ENCODE results near the gene GALNT18. TPM values are rescaled to one million over a fixed set of nuclear protein-coding genes. Genes with fewer than 3 reads are reported as not detected.

GALNT18 gene
- total RNA-seq, 2 donors from 2014 or later: 29.4 to 105 TPM

GRCh38 chr11:11322101-11322500, 299.7 kb downstream of the GALNT18 start:
- Histone ChIP-seq H3K4me3 (no peak overlapping the region), H3K36me3 (peaks cover 0 to 2% of the 10 kb centered on the region in 2 donors), H3K9me3 (no peaks in the 10 kb centered on the region), H3K4me1 (replicated peaks) (no peaks in the 10 kb centered on the region), H3K27me3 (replicated peaks; ENCODE audit: insufficient read depth) (no peaks in the 10 kb centered on the region), H3K27ac (no peak overlapping the region)
- intact Hi-C loops (cut with DNase I): no loop called here
- no peak for TF ChIP-seq POLR2A (IDR thresholded peaks at IDR 0.05)
- no peak for TF ChIP-seq CTCF (IDR thresholded peaks at IDR 0.05)
- TF ChIP-seq POLR2AphosphoS5 (IDR thresholded peaks at IDR 0.05): no peak
- DNase-seq (ENCODE audit: low spot score): no peak

- TF ChIP-seq CTCF (IDR thresholded peaks at IDR 0.05) (no peak), POLR2AphosphoS5 (IDR thresholded peaks at IDR 0.05) (no peak), POLR2A (IDR thresholded peaks at IDR 0.05) (no peak)
- Histone ChIP-seq H3K4me1 (replicated peaks) (no peaks in the 10 kb centered on the region), H3K4me3 (no peak overlapping the region), H3K9me3 (no peaks in the 10 kb centered on the region), H3K27ac (no peak overlapping the region), H3K27me3 (replicated peaks; ENCODE audit: insufficient read depth) (no peaks in the 10 kb centered on the region), H3K36me3 (peaks cover 0 to 2% of the 10 kb centered on the region in 2 donors)
- 84% methylated on average over 2 of the region's 2 CpGs for WGBS
- no peak for DNase-seq (ENCODE audit: low spot score)
- intact Hi-C loops (cut with DNase I): no loop called here
Observed at GRCh38 chr11:11320825-11321224, 301.0 kb downstream of the GALNT18 start.

- H3K27me3 ChIP-seq (replicated peaks; ENCODE audit: insufficient read depth): no peaks in the 10 kb centered on the region
Observed at GRCh38 chr11:11318961-11319360, 302.8 kb downstream of the GALNT18 start.

GRCh38 chr11:11318461-11318860, 303.3 kb downstream of the GALNT18 start:
- WGBS: 94% methylated on average over 7 of the region's 7 CpGs
- Histone ChIP-seq H3K36me3 (no peaks in the 10 kb centered on the region), H3K27ac (no peak overlapping the region), H3K27me3 (replicated peaks; ENCODE audit: insufficient read depth) (no peaks in the 10 kb centered on the region), H3K9me3 (no peaks in the 10 kb centered on the region), H3K4me3 (no peak overlapping the region), H3K4me1 (replicated peaks) (no peaks in the 10 kb centered on the region)
- no peak for DNase-seq (ENCODE audit: low spot score)
- TF ChIP-seq POLR2AphosphoS5 (IDR thresholded peaks at IDR 0.05) (no peak), POLR2A (IDR thresholded peaks at IDR 0.05) (no peak), CTCF (IDR thresholded peaks at IDR 0.05) (no peak)
- intact Hi-C loops (cut with DNase I): no loop called here

More at GRCh38 chr11:11318961-11319360, 302.8 kb downstream of the GALNT18 start:
- Histone ChIP-seq H3K27ac (no peak overlapping the region), H3K9me3 (no peaks in the 10 kb centered on the region), H3K4me1 (replicated peaks) (no peaks in the 10 kb centered on the region), H3K4me3 (no peak overlapping the region), H3K36me3 (peaks cover 0 to under 1% of the 10 kb centered on the region in 2 donors)
- intact Hi-C loops (cut with DNase I): no loop called here
- no peak for DNase-seq (ENCODE audit: low spot score)
- TF ChIP-seq POLR2AphosphoS5 (IDR thresholded peaks at IDR 0.05): no peak
- no peak for TF ChIP-seq CTCF (IDR thresholded peaks at IDR 0.05)
- no peak for TF ChIP-seq POLR2A (IDR thresholded peaks at IDR 0.05)
- WGBS: 93% methylated on average over 4 of the region's 4 CpGs

GRCh38 chr11:11316651-11317230, 305.1 kb downstream of the GALNT18 start:
- no peak overlapping the region for H3K4me3 ChIP-seq
- intact Hi-C loops (cut with DNase I): no loop called here
- no peaks in the 10 kb centered on the region for H3K36me3 ChIP-seq
- H3K4me1 ChIP-seq (replicated peaks): no peaks in the 10 kb centered on the region
- TF ChIP-seq POLR2A (IDR thresholded peaks at IDR 0.05) (no peak), CTCF (IDR thresholded peaks at IDR 0.05) (no peak), POLR2AphosphoS5 (IDR thresholded peaks at IDR 0.05) (no peak)
- no peaks in the 10 kb centered on the region for H3K9me3 ChIP-seq
- no peak overlapping the region for H3K27ac ChIP-seq
- H3K27me3 ChIP-seq (replicated peaks; ENCODE audit: insufficient read depth): no peaks in the 10 kb centered on the region
- 83% methylated on average over 3 of the region's 3 CpGs for WGBS
- no peak for DNase-seq (ENCODE audit: low spot score)

Data from prostate gland (tissue), 2 donors.